Chondrocyte (in vitro differentiated cells): ENCODE results near the gene PKM. TPM values are rescaled to one million over a fixed set of nuclear protein-coding genes. Genes with fewer than 3 reads are reported as not detected.
A peak's percentile ranks its signal among the peaks of the same experiment; 100 is the strongest.

Source experiments
- DNase-seq: peaks from one replicate; pipeline ENCODE4 v3.0.0; 2021; ENCODE audit warnings: mixed read lengths, low spot score
- H3K27ac Mint-ChIP-seq: one replicate; pipeline ENCODE4 v1.8.0; 2021; ENCODE audit warnings: mild to moderate bottlenecking, moderate library complexity, mixed read lengths; ENCODE audit not compliant: unreplicated experiment
- H3K27me3 Mint-ChIP-seq: 2 replicates; pipeline ENCODE4 v1.8.0; 2021; ENCODE audit warnings: low read depth, mixed read lengths
- H3K36me3 Mint-ChIP-seq: 2 replicates; pipeline ENCODE4 v1.8.0; 2021; ENCODE audit warnings: low read depth, mixed read lengths
- H3K4me1 Mint-ChIP-seq: 2 replicates; pipeline ENCODE4 v1.8.0; 2021; ENCODE audit warnings: low read depth, mild to moderate bottlenecking, mixed read lengths
- H3K4me3 Mint-ChIP-seq: one replicate; pipeline ENCODE4 v1.8.0; 2021; ENCODE audit warnings: mild to moderate bottlenecking, moderate library complexity, mixed read lengths; ENCODE audit not compliant: unreplicated experiment
- H3K9me3 Mint-ChIP-seq: 2 replicates; pipeline ENCODE4 v1.8.0; 2021; ENCODE audit warnings: low read depth, mixed read lengths
- CTCF ChIP-seq: fragments of 200-600 bp; sonication (generic); IDR thresholded peaks from 2 replicates; pipeline ENCODE4 v1.5.0; 2021; ENCODE audit warnings: antibody characterized with exemption, mild to moderate bottlenecking, moderate library complexity
- total RNA-seq: library from RNA; stranded (reverse); gene quantifications from 3 replicates; pipeline ENCODE4 v1.2.1, GENCODE V29; 2021

The PKM gene
- total RNA-seq, 1 donor from 2014 or later, result 976 TPM

- no peak for TF ChIP-seq CTCF
- Mint-ChIP-seq H3K9me3 (no peaks in the 10 kb centered on the region), H3K27me3 (no peaks in the 10 kb centered on the region), H3K36me3 (peaks cover 27% of the 10 kb centered on the region), H3K4me1 (peaks cover 24% of the 10 kb centered on the region), H3K4me3 (no peak overlapping the region), H3K27ac (no peak overlapping the region)
- DNase-seq, result no peak
Observed at GRCh38 chr15:72239652-72240051, 8.7 kb upstream of the PKM start.

- H3K27ac Mint-ChIP-seq, result peak overlapping the region; percentile 97
- DNase-seq, result no peak
- no peak for TF ChIP-seq CTCF
- H3K4me3 Mint-ChIP-seq, result no peak overlapping the region
- H3K9me3 Mint-ChIP-seq, result no peaks in the 10 kb centered on the region
- peaks cover 24% of the 10 kb centered on the region for H3K4me1 Mint-ChIP-seq
- H3K27me3 Mint-ChIP-seq, result no peaks in the 10 kb centered on the region
- peaks cover 23% of the 10 kb centered on the region for H3K36me3 Mint-ChIP-seq
Observed at GRCh38 chr15:72238586-72238985, 7.6 kb upstream of the PKM start.

GRCh38 chr15:72237853-72238224, 6.8 kb upstream of the PKM start:
- H3K4me3 Mint-ChIP-seq, result no peak overlapping the region
- DNase-seq, result no peak
- peaks cover 21% of the 10 kb centered on the region for H3K36me3 Mint-ChIP-seq
- TF ChIP-seq CTCF, result no peak
- H3K9me3 Mint-ChIP-seq, result no peaks in the 10 kb centered on the region
- H3K4me1 Mint-ChIP-seq, result peaks cover 27% of the 10 kb centered on the region
- no peaks in the 10 kb centered on the region for H3K27me3 Mint-ChIP-seq
- peak overlapping the region; percentile 97 for H3K27ac Mint-ChIP-seq

GRCh38 chr15:72237029-72237852, 6.3 kb upstream of the PKM start:
- no peaks in the 10 kb centered on the region for H3K27me3 Mint-ChIP-seq
- peak overlapping the region; percentile 66 for H3K4me3 Mint-ChIP-seq
- H3K36me3 Mint-ChIP-seq, result peaks cover 15% of the 10 kb centered on the region
- DNase-seq, result no peak
- peaks cover 33% of the 10 kb centered on the region for H3K4me1 Mint-ChIP-seq
- H3K27ac Mint-ChIP-seq, result peak overlapping the region; percentile 97
- no peak for TF ChIP-seq CTCF
- H3K9me3 Mint-ChIP-seq, result no peaks in the 10 kb centered on the region

- Mint-ChIP-seq H3K27me3 (no peaks in the 10 kb centered on the region), H3K36me3 (peaks cover 8% of the 10 kb centered on the region), H3K4me3 (peak overlapping the region; percentile 66), H3K9me3 (no peaks in the 10 kb centered on the region), H3K4me1 (peaks cover 40% of the 10 kb centered on the region), H3K27ac (peak overlapping the region; percentile 97)
- DNase-seq, result no peak
- no peak for TF ChIP-seq CTCF
Observed at GRCh38 chr15:72236381-72237003, 5.5 kb upstream of the PKM start.
